Ureter (tissue), 1 donor: ENCODE data around the gene PLA2G5. TPM values are rescaled to one million over a fixed set of nuclear protein-coding genes. Genes with fewer than 3 reads are reported as not detected.

ENCODE experiments used
- total RNA-seq: library from RNA; stranded (reverse); gene quantifications from one replicate; pipeline ENCODE4 v1.2.4, GENCODE V29; 2023
- donor health status: DM: yes; HTN: yes; CAD: no.

Gene PLA2G5
- total RNA-seq, 1 donor from 2014 or later, result 2.4 TPM

Other genes with a start within 250 kb of the PLA2G5 start
- gene OTUD3, start 187.8 kb upstream of the PLA2G5 start, total RNA-seq, result 12.3 TPM
- gene PLA2G2E, start 146.6 kb upstream of the PLA2G5 start, total RNA-seq, result not detected
- gene PLA2G2A, start 90.6 kb upstream of the PLA2G5 start, total RNA-seq, result 165 TPM
- gene PLA2G2D, start 49.3 kb downstream of the PLA2G5 start, total RNA-seq, result not detected
- gene PLA2G2F, start 69.1 kb downstream of the PLA2G5 start, total RNA-seq, result 19.2 TPM
- 3.6 TPM for gene UBXN10, start 115.9 kb downstream of the PLA2G5 start, total RNA-seq
- not detected for gene PLA2G2C, start 116.3 kb downstream of the PLA2G5 start, total RNA-seq
- 41.9 TPM for gene VWA5B1, start 220.7 kb downstream of the PLA2G5 start, total RNA-seq